HepG2 (cell line): ENCODE results near the gene CDV3. TPM values are rescaled to one million over a fixed set of nuclear protein-coding genes. Genes with fewer than 3 reads are reported as not detected.

ENCODE experiments used
- ARHGAP35 ChIP-seq: sonication (generic); formaldehyde crosslinking; IDR thresholded peaks from 2 replicates; pipeline ENCODE4 v1.9.0; 2022; ENCODE audit warnings: mild to moderate bottlenecking, inconsistent platforms, moderate library complexity, missing genetic modification reagents, borderline replicate concordance
- BCL6 ChIP-seq: IDR thresholded peaks from 2 replicates; pipeline ENCODE4 v1.6.1; 2016; ENCODE audit warnings: missing genetic modification reagents, missing compliant biosample characterization
- CENPT ChIP-seq: sonication (generic); formaldehyde crosslinking; IDR thresholded peaks from 2 replicates; pipeline ENCODE4 v1.8.0; 2022; ENCODE audit warnings: low read depth, mild to moderate bottlenecking, moderate library complexity, missing genetic modification reagents
- FOXA3 ChIP-seq: IDR thresholded peaks from 2 replicates; pipeline ENCODE4 v1.6.1; 2016; ENCODE audit warnings: missing genetic modification reagents, missing compliant biosample characterization
- HIVEP1 ChIP-seq: sonication (generic); formaldehyde crosslinking; IDR thresholded peaks from 2 replicates; pipeline ENCODE4 v1.4.0; 2020; ENCODE audit warnings: mild to moderate bottlenecking, missing genetic modification reagents
- JDP2 ChIP-seq: sonication (generic); formaldehyde crosslinking; IDR thresholded peaks from 2 replicates; pipeline ENCODE4 v1.8.1; 2022; ENCODE audit warnings: missing genetic modification reagents, borderline replicate concordance
- KAT8 ChIP-seq: IDR thresholded peaks from 2 replicates; pipeline ENCODE4 v1.6.1; 2016; ENCODE audit warnings: missing genetic modification reagents, missing compliant biosample characterization
- PPARG ChIP-seq: conservative IDR thresholded peaks from 2 replicates; pipeline ENCODE4 v1.6.1; 2016; ENCODE audit warnings: missing biosample characterization, missing genetic modification reagents
- RFX5 ChIP-seq: IDR thresholded peaks from 2 replicates; pipeline ENCODE4 v1.6.1; 2011; ENCODE audit warnings: low read depth, low read length, improper control_type of control experiment
- RXRB ChIP-seq: IDR thresholded peaks from 2 replicates; pipeline ENCODE4 v1.6.1; 2016; ENCODE audit warnings: borderline replicate concordance, missing genetic modification reagents, missing compliant biosample characterization
- SNAI1 ChIP-seq: sonication (generic); formaldehyde crosslinking; IDR thresholded peaks from 2 replicates; pipeline ENCODE4 v1.5.0; 2020; ENCODE audit warnings: mild to moderate bottlenecking, missing genetic modification reagents, borderline replicate concordance
- SP5 ChIP-seq: IDR thresholded peaks from 2 replicates; pipeline ENCODE4 v1.6.1; 2016; ENCODE audit warnings: low read depth, borderline replicate concordance
- TBX2 ChIP-seq: sonication (generic); formaldehyde crosslinking; IDR thresholded peaks from 2 replicates; pipeline ENCODE4 v1.5.0; 2020; ENCODE audit warnings: missing genetic modification reagents, mild to moderate bottlenecking, borderline replicate concordance
- TBX3 ChIP-seq: fragments of 450-650 bp; IDR thresholded peaks from 2 replicates; pipeline ENCODE4 v1.6.1; 2017; ENCODE audit warnings: antibody characterized with exemption, mild to moderate bottlenecking, inconsistent platforms, borderline replicate concordance
- YEATS4 ChIP-seq: sonication (generic); formaldehyde crosslinking; IDR thresholded peaks from 2 replicates; pipeline ENCODE4 v1.4.0; 2020; ENCODE audit warnings: missing genetic modification reagents, borderline replicate concordance
- ZFP90 ChIP-seq: sonication (generic); formaldehyde crosslinking; IDR thresholded peaks from 2 replicates; pipeline ENCODE4 v1.8.0; 2022; ENCODE audit warnings: missing genetic modification reagents, mild to moderate bottlenecking, inconsistent platforms, borderline replicate concordance
- ZNF556 ChIP-seq: sonication (generic); formaldehyde crosslinking; IDR thresholded peaks from 2 replicates; pipeline ENCODE4 v1.4.0; 2020; ENCODE audit warnings: mild to moderate bottlenecking, missing genetic modification reagents, borderline replicate concordance
- ZZZ3 ChIP-seq: sonication (generic); formaldehyde crosslinking; IDR thresholded peaks from 2 replicates; pipeline ENCODE4 v1.4.0; 2020; ENCODE audit warnings: missing genetic modification reagents, mild to moderate bottlenecking, borderline replicate concordance
- polyA plus RNA-seq, 8 experiments: library from polyadenylated mRNA; depleted of rRNA in 3 of 8; stranded (reverse) in 7 of 8; unstranded in 1 of 8; fragments of >200 nt; fragmentation: Illumina TruSeq in 4 of 8; extraction: Trizol in 4 of 8; gene quantifications; 2 replicates each; pipeline versions ENCODE4 v1.2.1 to v1.2.3, GENCODE V29; 2011 to 2016; ENCODE audit warnings: low read depth in 4 of 8, missing spikeins in 1 of 8, mixed read lengths in 1 of 8; ENCODE audit not compliant: insufficient read depth in 1 of 8
- total RNA-seq, 5 experiments: library from RNA; depleted of rRNA; stranded (reverse); fragments of >200 nt; fragmentation: Illumina TruSeq; extraction: Trizol; gene quantifications; 2 replicates each; pipeline ENCODE4 v1.2.3, GENCODE V29; 2016; ENCODE audit warnings: low read depth in 1 of 5
- TF ChIP-seq, protein P1 (sequence below): sonication (generic); formaldehyde crosslinking; IDR thresholded peaks from 2 replicates; pipeline ENCODE4 v1.4.0; 2020; ENCODE audit warnings: missing genetic modification reagents
- TF ChIP-seq, protein P2 (sequence below): sonication (generic); formaldehyde crosslinking; IDR thresholded peaks from 2 replicates; pipeline ENCODE4 v1.4.0; 2020; ENCODE audit warnings: missing genetic modification reagents
- TF ChIP-seq, protein P3 (sequence below): sonication (generic); formaldehyde crosslinking; conservative IDR thresholded peaks from 2 replicates; pipeline ENCODE4 v1.8.0; 2022; ENCODE audit warnings: missing genetic modification reagents
- TF ChIP-seq, protein P4 (sequence below): sonication (generic); formaldehyde crosslinking; IDR thresholded peaks from 2 replicates; pipeline ENCODE4 v1.4.0; 2020; ENCODE audit warnings: low read depth, mild to moderate bottlenecking, missing genetic modification reagents
- TF ChIP-seq, protein P5 (sequence below): sonication (generic); formaldehyde crosslinking; IDR thresholded peaks from 2 replicates; pipeline ENCODE4 v1.5.0; 2020; ENCODE audit warnings: mild to moderate bottlenecking, missing genetic modification reagents, moderate library complexity

Gene CDV3
- total and polyA plus RNA-seq, 2 of the 13 experiments (the other 11 are each of a cell fraction or from before 2014, with no cell fraction given): 46.6 to 145 TPM

DNA sequence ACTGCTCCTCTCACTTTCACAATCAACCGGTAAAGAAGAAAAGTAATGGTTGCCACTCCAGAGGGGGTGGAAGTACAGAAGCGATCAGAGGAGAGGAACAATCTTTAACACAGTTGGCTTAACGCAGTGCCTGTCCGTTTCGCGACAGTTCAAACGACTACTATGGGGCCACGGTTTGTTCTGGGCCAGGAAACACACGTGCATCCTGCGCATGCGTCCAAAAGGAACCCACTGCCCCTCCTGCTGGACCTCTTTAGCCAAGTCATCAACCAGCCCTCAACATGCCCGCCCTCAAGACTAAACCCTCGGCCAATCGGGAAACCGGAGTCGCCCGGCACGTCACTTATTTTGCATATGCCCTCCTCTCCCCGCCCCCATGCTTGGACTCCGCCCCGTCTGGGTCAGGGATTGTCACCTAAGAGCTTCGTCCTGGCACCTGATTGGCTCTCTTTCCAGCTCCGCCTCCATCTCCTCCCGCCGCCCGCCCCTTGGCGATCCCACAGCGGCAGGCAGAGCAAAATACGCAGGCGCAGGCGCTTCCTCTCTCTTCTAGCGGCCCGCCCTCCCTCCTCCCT is 345 bp upstream of the CDV3 start (continued):
- TF ChIP-seq SNAI1: no peak
- no peak for TF ChIP-seq PPARG (CRISPR knock-in tag)
- TF ChIP-seq, protein P1, sequence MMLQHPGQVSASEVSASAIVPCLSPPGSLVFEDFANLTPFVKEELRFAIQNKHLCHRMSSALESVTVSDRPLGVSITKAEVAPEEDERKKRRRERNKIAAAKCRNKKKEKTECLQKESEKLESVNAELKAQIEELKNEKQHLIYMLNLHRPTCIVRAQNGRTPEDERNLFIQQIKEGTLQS (CRISPR knock-in tag): peak; percentile 27; the same call in 1 of the 2 replicates
- peak; percentile 95; the same call in 1 of the 2 replicates for TF ChIP-seq TBX3
- peak; percentile 60 for TF ChIP-seq KAT8 (CRISPR knock-in tag)
- no peak for TF ChIP-seq CENPT (CRISPR knock-in tag)
- TF ChIP-seq, protein P2, sequence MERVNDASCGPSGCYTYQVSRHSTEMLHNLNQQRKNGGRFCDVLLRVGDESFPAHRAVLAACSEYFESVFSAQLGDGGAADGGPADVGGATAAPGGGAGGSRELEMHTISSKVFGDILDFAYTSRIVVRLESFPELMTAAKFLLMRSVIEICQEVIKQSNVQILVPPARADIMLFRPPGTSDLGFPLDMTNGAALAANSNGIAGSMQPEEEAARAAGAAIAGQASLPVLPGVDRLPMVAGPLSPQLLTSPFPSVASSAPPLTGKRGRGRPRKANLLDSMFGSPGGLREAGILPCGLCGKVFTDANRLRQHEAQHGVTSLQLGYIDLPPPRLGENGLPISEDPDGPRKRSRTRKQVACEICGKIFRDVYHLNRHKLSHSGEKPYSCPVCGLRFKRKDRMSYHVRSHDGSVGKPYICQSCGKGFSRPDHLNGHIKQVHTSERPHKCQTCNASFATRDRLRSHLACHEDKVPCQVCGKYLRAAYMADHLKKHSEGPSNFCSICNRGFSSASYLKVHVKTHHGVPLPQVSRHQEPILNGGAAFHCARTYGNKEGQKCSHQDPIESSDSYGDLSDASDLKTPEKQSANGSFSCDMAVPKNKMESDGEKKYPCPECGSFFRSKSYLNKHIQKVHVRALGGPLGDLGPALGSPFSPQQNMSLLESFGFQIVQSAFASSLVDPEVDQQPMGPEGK (CRISPR knock-in tag): peak; percentile 43; the same call in 1 of the 2 replicates
- TF ChIP-seq, protein P3, sequence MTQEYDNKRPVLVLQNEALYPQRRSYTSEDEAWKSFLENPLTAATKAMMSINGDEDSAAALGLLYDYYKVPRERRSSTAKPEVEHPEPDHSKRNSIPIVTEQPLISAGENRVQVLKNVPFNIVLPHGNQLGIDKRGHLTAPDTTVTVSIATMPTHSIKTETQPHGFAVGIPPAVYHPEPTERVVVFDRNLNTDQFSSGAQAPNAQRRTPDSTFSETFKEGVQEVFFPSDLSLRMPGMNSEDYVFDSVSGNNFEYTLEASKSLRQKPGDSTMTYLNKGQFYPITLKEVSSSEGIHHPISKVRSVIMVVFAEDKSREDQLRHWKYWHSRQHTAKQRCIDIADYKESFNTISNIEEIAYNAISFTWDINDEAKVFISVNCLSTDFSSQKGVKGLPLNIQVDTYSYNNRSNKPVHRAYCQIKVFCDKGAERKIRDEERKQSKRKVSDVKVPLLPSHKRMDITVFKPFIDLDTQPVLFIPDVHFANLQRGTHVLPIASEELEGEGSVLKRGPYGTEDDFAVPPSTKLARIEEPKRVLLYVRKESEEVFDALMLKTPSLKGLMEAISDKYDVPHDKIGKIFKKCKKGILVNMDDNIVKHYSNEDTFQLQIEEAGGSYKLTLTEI (CRISPR knock-in tag): no peak
- TF ChIP-seq, protein P4, sequence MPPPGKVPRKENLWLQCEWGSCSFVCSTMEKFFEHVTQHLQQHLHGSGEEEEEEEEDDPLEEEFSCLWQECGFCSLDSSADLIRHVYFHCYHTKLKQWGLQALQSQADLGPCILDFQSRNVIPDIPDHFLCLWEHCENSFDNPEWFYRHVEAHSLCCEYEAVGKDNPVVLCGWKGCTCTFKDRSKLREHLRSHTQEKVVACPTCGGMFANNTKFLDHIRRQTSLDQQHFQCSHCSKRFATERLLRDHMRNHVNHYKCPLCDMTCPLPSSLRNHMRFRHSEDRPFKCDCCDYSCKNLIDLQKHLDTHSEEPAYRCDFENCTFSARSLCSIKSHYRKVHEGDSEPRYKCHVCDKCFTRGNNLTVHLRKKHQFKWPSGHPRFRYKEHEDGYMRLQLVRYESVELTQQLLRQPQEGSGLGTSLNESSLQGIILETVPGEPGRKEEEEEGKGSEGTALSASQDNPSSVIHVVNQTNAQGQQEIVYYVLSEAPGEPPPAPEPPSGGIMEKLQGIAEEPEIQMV (CRISPR knock-in tag): 0 out of 2 replicates have a peak, but pooled peaks have one; percentile 19
- TF ChIP-seq ARHGAP35 (CRISPR knock-in tag): no peak
- TF ChIP-seq YEATS4 (CRISPR knock-in tag): no peak
- peak; percentile 83 for TF ChIP-seq TBX2 (CRISPR knock-in tag)
- TF ChIP-seq JDP2 (CRISPR knock-in tag): no peak
- no peak for TF ChIP-seq ZFP90 (CRISPR knock-in tag)
- peak; percentile 53 for TF ChIP-seq SP5 (CRISPR knock-in tag)
- TF ChIP-seq, protein P5, sequence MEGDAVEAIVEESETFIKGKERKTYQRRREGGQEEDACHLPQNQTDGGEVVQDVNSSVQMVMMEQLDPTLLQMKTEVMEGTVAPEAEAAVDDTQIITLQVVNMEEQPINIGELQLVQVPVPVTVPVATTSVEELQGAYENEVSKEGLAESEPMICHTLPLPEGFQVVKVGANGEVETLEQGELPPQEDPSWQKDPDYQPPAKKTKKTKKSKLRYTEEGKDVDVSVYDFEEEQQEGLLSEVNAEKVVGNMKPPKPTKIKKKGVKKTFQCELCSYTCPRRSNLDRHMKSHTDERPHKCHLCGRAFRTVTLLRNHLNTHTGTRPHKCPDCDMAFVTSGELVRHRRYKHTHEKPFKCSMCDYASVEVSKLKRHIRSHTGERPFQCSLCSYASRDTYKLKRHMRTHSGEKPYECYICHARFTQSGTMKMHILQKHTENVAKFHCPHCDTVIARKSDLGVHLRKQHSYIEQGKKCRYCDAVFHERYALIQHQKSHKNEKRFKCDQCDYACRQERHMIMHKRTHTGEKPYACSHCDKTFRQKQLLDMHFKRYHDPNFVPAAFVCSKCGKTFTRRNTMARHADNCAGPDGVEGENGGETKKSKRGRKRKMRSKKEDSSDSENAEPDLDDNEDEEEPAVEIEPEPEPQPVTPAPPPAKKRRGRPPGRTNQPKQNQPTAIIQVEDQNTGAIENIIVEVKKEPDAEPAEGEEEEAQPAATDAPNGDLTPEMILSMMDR (CRISPR knock-in tag): peak; percentile 39
- TF ChIP-seq RXRB: 0 out of 2 replicates have a peak, but pooled peaks have one; percentile 7
- peak; percentile 72 for TF ChIP-seq RFX5
- no peak for TF ChIP-seq HIVEP1
- TF ChIP-seq BCL6: 0 out of 2 replicates have a peak, but pooled peaks have one; percentile 11
- peak; percentile 30; the same call in 1 of the 2 replicates for TF ChIP-seq FOXA3 (CRISPR knock-in tag)
- TF ChIP-seq ZNF556 (CRISPR knock-in tag): peak; percentile 59; the same call in 1 of the 2 replicates
- TF ChIP-seq ZZZ3 (CRISPR knock-in tag): 0 out of 2 replicates have a peak, but pooled peaks have one; percentile 38
